PFSK-1 (cell line): Measurements from ENCODE around the gene SHD.

Source experiments
- POLR2AphosphoS5 ChIP-seq: IDR thresholded peaks from 2 replicates; pipeline ENCODE4 v1.6.1; 2012; ENCODE audit warnings: low read depth, mild to moderate bottlenecking, control low read depth, low read length, moderate library complexity
- REST ChIP-seq, 2 experiments: IDR thresholded peaks; 2 replicates each; pipeline versions ENCODE4 v1.6.1 to v1.8.0; 2011 to 2012; ENCODE audit warnings: low read depth in 2 of 2, low read length in 2 of 2, control low read depth in 1 of 2, inconsistent platforms in 1 of 2, mild to moderate bottlenecking in 1 of 2, moderate library complexity in 1 of 2; ENCODE audit not compliant: insufficient read depth in 1 of 2
- SIN3A ChIP-seq: IDR thresholded peaks from 2 replicates; pipeline ENCODE4 v1.6.1; 2012; ENCODE audit warnings: mild to moderate bottlenecking, low read length, moderate library complexity, borderline replicate concordance; ENCODE audit not compliant: insufficient read depth
- TAF1 ChIP-seq: IDR thresholded peaks from 2 replicates; pipeline ENCODE4 v1.6.1; 2012; ENCODE audit warnings: low read length, control low read depth, borderline replicate concordance; ENCODE audit not compliant: insufficient read depth

- no peak for TF ChIP-seq SIN3A
- TF ChIP-seq POLR2AphosphoS5, result no peak
- TF ChIP-seq REST (IDR thresholded peaks at IDR 0.05; ENCODE audit: insufficient read depth in 1 of 2, low read depth in 2 of 2, low read length in 2 of 2), result no peak
- no peak for TF ChIP-seq TAF1
Measured at GRCh38 chr19:4277191-4277696, 1.8 kb upstream of the SHD start.
